ENCODE results near the gene CDCA4.

- TF ChIP-seq, protein P1, sequence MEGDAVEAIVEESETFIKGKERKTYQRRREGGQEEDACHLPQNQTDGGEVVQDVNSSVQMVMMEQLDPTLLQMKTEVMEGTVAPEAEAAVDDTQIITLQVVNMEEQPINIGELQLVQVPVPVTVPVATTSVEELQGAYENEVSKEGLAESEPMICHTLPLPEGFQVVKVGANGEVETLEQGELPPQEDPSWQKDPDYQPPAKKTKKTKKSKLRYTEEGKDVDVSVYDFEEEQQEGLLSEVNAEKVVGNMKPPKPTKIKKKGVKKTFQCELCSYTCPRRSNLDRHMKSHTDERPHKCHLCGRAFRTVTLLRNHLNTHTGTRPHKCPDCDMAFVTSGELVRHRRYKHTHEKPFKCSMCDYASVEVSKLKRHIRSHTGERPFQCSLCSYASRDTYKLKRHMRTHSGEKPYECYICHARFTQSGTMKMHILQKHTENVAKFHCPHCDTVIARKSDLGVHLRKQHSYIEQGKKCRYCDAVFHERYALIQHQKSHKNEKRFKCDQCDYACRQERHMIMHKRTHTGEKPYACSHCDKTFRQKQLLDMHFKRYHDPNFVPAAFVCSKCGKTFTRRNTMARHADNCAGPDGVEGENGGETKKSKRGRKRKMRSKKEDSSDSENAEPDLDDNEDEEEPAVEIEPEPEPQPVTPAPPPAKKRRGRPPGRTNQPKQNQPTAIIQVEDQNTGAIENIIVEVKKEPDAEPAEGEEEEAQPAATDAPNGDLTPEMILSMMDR (IDR thresholded peaks at IDR 0.05; ENCODE audit: low read depth, low read length): no peak
- no peak for TF ChIP-seq EZH2phosphoT487 (IDR thresholded peaks at IDR 0.05; ENCODE audit: low read depth)
These were observed 32.5 kb upstream of the CDCA4 start for GRCh38 chr14:105053421-105053820.

All from OCI-LY3 (cell line).